Activated T-cell treated with anti-CD3 and anti-CD28 coated beads for 4 hours (primary cell): ENCODE measurements around the gene PTGDR.

Source experiments
- DNase-seq: peaks from one replicate; pipeline ENCODE4 v3.0.0-alpha.2; 2020

PTGDR gene

DNA sequence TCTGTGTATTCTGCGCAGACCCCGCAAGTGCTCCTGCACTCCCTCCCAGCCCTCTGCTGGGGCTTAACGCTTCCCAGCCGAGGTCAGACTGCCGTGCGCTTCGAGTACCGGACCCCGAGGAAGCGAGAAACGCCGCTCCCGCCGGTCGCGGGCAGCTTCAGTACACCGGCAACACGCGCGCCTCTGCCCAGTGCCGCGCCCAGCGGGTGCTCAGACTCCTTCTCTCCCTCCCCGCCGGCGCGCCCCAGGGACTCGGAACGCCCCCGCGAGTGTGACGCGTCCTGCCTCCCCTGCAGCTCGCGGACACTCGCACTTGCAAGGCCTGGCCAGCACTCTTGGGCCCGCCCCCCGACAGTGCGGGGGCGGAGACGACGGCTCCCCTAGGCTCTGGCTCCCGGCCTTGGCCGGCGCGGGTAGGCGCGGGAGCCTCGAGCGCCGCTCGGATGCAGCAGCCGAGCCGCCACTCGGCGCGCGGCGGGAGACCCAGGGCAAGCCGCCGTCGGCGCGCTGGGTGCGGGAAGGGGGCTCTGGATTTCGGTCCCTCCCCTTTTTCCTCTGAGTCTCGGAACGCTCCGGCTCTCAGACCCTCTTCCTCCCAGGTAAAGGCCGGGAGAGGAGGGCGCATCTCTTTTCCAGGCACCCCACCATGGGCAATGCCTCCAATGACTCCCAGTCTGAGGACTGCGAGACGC is 46.6 kb downstream of the PTGDR start, which contains the start of gene PTGER2:
TSS of gene PTGER2 (plus strand) at position 410 of the 692 bp plus-strand sequence. CDS start at position 647, 237 bp downstream.
- peak; percentile 71 for DNase-seq

DNA sequence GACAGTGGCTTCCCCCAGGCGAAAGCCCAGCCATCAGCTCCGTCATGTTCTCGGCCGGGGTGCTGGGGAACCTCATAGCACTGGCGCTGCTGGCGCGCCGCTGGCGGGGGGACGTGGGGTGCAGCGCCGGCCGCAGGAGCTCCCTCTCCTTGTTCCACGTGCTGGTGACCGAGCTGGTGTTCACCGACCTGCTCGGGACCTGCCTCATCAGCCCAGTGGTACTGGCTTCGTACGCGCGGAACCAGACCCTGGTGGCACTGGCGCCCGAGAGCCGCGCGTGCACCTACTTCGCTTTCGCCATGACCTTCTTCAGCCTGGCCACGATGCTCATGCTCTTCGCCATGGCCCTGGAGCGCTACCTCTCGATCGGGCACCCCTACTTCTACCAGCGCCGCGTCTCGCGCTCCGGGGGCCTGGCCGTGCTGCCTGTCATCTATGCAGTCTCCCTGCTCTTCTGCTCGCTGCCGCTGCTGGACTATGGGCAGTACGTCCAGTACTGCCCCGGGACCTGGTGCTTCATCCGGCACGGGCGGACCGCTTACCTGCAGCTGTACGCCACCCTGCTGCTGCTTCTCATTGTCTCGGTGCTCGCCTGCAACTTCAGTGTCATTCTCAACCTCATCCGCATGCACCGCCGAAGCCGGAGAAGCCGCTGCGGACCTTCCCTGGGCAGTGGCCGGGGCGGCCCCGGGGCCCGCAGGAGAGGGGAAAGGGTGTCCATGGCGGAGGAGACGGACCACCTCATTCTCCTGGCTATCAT is 47.3 kb downstream of the PTGDR start:
- peak; percentile 14 for DNase-seq

DNA sequence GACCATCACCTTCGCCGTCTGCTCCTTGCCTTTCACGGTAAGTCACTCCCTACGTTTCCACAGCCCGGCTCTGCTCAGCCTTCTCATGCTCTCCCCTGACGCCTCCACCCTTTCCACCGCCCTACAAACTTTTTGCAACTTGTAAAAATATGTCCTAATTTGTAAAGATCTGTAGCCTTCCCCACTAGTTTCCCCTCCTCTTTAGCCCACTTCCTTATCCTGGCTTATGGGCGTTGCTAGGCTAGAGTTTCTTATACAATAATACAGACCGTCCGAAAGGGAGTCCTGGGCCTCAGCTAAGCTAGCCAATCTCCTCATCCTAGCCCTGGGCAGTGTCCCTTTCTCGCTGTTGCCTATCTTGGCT is 47.8 kb downstream of the PTGDR start:
- no peak for DNase-seq

DNA sequence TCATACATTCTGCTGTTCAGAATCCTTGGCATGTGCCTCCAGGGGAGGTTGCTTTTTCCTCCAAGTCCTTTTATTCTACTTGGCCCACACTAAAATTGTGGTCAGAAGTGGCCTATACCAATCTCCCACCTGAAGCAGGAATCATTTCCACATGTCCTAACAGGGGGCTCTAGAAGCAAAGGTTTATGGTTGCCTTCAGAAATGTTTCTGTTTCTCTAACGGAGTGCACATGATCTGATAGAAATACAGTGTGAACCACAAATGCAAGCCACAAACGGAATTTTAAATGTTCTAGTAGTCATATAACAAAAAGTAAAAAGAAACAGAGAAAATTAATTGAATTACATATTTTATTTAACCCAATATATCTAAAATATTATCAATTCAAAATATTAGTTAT is 50.6 kb downstream of the PTGDR start:
- DNase-seq, result no peak

DNA sequence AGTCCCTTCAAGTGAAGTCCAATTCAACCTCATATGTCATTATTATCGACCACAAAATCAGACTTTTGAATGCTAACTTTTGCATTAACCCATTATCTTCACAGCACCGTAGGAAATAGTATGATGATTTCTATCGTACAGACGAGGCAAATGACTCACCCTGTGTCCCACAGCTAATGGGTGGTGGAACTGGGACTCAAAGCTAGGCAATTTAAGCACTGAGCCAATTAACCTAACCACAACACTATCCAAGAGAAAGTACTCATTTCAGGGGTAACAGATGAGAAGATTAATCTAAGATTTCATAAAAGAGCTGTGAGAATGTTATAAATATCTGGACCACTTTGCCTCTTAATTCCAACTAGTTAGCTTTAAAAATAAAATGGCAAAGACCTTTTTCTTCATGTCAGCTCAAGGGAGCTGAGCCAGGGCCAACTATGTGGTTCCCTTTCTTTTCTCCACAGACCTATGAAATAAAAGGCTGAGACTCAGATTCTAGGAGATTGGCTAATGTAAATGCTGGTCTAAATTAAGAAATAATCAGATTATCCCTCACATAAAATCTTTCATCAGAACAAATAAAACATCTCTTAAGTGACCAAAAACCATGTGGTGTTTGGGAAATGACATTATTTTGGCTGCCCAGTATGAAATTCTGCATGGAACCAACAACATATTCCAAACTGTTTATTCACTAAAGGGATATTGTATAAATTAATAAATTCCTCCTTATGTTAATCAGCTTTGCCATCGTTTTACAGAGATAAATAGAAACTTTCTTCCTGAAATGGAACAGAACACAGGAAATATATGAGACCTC is 51.5 kb downstream of the PTGDR start:
- DNase-seq, result no peak

DNA sequence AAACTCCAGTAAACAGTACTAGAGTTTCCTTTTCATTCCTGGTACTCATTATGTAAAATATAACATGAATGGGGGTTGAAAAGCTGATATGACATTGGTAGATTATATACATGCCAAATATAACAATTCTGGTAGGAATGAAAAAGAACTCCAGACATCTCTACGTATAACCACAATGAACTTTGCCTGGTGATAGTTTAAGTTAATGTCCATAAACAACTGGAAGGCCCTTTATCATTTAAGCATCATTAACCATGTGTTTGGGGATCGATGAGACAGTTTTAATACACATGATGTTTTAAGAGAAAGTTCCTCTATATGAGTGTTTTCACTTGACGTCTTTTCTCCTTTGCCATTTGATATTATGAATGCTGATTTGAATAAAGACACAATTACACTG is 52.4 kb downstream of the PTGDR start:
- DNase-seq, result no peak

DNA sequence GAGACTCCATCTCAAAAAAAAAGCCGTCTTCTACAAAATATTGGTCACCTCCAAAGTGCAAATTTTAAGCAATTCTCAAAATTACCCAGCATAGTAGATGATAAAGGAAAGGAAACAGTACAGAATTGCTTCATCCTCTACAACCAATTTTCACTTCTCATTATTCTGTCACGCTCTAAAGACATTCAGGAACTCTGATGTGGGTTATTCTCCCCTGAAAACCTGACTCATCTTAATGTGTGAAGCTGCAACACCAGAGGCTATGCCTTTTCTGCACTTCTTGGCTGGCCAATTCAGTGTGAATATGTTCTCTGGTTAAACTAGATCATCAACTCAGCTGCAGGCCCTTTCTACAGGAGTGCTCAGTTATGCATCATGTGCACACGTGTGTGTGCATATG is 57.6 kb downstream of the PTGDR start:
- no peak for DNase-seq

DNA sequence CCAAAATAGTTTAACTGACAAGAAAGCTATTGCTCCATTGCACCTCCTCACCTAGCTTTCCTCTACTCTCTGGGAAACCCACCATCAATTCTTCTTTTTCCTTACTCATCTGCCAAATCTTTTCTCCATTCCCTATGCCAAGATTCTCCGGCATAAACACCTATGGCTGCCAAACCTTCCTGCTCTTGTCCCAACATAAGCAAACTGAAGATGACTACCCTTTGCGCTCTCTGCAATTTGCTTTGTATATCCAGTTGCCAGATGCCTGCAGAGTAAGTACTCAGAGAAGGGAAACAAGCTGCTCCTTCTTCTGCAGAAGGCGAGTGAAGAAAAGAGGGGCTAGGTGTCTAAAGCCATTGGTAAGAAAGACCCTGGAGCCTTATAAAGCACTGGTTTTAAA is 58.1 kb downstream of the PTGDR start:
- no peak for DNase-seq
